LNCAP (cell line): ENCODE measurements around the gene ARID3C.

ENCODE experiments used
- TF ChIP-seq, protein P1 (sequence below): fragments of 450-650 bp; IDR thresholded peaks from 2 replicates; pipeline ENCODE4 v1.5.1; 2017; ENCODE audit warnings: mild to moderate bottlenecking

ARID3C gene

GRCh38 chr9:34648673-34649072 is 19.8 kb upstream of the ARID3C start:
- TF ChIP-seq, protein P1, sequence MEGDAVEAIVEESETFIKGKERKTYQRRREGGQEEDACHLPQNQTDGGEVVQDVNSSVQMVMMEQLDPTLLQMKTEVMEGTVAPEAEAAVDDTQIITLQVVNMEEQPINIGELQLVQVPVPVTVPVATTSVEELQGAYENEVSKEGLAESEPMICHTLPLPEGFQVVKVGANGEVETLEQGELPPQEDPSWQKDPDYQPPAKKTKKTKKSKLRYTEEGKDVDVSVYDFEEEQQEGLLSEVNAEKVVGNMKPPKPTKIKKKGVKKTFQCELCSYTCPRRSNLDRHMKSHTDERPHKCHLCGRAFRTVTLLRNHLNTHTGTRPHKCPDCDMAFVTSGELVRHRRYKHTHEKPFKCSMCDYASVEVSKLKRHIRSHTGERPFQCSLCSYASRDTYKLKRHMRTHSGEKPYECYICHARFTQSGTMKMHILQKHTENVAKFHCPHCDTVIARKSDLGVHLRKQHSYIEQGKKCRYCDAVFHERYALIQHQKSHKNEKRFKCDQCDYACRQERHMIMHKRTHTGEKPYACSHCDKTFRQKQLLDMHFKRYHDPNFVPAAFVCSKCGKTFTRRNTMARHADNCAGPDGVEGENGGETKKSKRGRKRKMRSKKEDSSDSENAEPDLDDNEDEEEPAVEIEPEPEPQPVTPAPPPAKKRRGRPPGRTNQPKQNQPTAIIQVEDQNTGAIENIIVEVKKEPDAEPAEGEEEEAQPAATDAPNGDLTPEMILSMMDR = no peak

- TF ChIP-seq, protein P1 = no peak
Measured at GRCh38 chr9:34647651-34648050, 18.8 kb upstream of the ARID3C start.

DNA sequence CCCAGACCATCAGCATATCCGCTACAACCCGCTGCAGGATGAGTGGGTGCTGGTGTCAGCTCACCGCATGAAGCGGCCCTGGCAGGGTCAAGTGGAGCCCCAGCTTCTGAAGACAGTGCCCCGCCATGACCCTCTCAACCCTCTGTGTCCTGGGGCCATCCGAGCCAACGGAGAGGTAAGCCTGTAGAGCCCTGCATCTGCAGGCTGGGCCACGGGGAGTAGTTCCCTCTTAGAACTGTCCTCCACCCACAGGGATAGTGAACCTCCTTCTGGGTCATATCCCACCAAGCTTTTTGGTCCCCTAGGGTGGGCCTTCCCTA is 18.2 kb upstream of the ARID3C start:
- TF ChIP-seq, protein P1 = no peak; the same call in 1 of the 2 replicates

- TF ChIP-seq, protein P1 = peak; percentile 57
Measured at GRCh38 chr9:34646211-34647083, 17.6 kb upstream of the ARID3C start, which contains the start of gene GALT. Gene GALT (plus strand): TSS chr9:34646675. CDS start chr9:34646705, 30 bp downstream.

GRCh38 chr9:34644766-34645314 is 16.0 kb upstream of the ARID3C start:
- TF ChIP-seq, protein P1 = no peak

DNA sequence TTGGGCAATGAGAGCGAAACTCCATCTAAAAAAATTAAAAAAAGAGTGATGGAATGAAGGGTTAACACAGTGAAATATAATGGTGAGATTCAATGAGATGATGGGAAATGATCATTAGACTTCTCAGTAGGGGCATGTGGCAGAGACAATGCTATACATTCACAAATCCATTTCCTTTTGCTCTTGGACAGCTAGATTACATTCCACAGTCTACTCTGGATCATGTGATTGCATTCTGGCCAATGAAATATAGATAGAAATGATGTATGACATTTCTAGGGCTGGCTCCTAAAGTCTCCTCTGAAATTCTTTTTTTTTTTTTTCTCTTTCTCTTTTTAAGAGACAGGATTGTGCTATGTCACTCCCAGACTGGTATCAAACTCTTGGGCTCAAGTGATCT is 13.8 kb upstream of the ARID3C start:
- TF ChIP-seq, protein P1 = no peak

DNA sequence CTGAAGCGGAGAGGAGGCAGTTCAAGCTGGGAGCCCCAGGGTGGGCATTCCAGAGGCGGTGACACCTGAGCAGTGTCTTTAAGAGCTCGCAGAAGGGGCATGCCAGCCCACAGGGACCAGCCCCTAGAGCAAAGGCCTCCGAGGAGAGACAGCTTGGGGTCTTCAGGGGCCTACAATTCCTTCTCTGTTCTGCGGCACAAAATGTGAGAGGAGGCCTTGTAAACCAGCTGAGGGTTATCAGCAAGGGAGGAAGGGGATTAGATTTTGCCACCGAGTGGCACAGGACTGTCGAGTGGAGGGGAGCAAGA is 9.2 kb upstream of the ARID3C start:
- TF ChIP-seq, protein P1 = no peak
